ENCODE data around the gene ABCG2. TPM values are rescaled to one million over a fixed set of nuclear protein-coding genes. Genes with fewer than 3 reads are reported as not detected.
A peak's percentile ranks its signal among the peaks of the same experiment; 100 is the strongest.
"Not testable (repeated sequence)": the region's sequence is repeated elsewhere in the genome, so short reads cannot be mapped to it uniquely, and the experiment has no call there.

The ABCG2 gene
- total RNA-seq, 1 donor from 2014 or later: 7.2 TPM

DNA sequence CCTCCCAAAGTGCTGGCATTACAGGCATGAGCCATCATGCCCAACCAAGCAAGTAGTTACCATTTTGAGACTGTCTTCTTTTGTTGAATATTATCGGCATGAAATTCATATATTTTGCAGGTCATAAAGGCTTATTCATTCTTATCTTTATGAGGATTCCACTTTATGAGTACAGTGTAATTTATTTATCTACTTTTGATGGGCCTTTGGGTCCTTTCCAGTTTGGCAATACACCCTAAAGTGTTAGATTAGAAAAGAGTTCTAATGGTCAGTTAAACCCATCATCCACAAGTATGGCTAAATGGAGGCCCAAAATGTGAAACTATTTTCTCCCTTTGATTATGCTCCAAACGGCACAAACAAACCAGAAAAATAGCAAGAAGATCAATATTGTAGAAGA is 10.9 kb upstream of the ABCG2 start:
- DNase-seq (ENCODE audit: low spot score) (no peak), ATAC-seq (no peak)

GRCh38 chr4:88166608-88167007 is 8.2 kb upstream of the ABCG2 start:
- ATAC-seq (no peak), DNase-seq (ENCODE audit: low spot score) (no peak)

DNA sequence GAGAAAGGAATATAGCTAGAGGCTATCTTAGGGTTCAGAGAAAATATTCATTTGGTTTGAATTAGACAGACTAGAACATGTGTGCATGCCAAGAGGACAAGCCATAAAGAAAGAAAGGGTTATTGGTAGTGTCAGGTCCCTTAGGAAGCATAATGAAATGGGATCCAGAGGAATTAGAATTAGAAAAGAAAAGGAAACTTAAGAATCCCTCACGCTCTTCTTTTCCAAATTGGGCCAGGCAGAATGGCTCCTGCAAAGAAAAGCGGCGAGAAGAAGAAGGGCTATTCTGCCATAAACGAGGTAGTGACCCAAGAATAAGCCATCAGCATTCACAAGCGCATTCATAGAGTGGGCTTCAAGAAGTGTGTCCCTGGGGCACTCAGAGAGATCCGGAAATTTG is 4.9 kb upstream of the ABCG2 start:
- no peak for DNase-seq (ENCODE audit: low spot score)
- ATAC-seq: no peak

GRCh38 chr4:88162626-88163025 is 4.2 kb upstream of the ABCG2 start:
- DNase-seq (ENCODE audit: low spot score) (no peak), ATAC-seq (peak; percentile 41)

DNA sequence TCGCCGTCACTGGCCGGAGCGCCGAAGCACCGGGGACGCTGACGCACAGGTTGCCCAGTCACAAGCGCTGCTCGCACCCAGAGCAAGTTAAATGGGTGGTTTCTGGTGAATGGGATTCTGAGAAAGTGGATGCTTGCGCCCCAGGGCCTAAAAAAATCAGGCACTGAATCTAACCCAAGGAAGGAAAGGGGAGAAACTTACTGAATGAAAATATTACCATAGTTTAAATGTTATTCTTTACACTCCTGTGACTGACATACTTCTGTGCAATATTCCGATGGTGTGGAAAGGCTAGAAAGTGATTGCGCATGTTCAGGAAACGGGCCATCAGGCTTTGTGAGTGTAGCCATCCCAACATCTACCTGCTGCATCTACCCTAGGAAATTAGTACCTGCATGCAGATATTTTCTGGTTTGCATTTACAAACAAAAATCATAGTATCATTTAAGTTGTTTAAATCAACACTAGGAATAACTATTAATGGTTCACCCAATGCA is 838 bp upstream of the ABCG2 start:
- ATAC-seq (peak; percentile 87), DNase-seq (ENCODE audit: low spot score) (no peak)

DNA sequence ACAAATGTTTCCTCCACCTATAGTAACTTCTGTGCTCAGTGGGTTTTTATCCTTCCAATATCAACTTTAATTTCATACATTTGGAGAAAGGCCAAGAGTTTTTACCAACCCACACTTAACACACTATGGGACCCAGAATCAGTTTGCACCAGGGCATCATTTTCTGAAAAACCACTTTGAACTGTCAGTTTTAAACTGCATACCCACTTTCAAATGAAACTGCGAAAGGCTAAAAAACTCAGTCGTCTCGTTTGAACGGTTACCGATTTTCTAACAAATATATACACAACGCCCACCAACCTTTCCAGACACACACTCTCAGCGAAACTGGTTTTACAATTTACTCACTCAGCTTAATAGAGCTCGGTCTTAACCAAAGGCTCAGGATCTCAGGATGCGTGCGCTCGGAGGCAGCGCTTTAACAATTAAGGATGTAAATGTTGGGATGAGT is 376 bp downstream of the ABCG2 start:
- DNase-seq (ENCODE audit: low spot score): no peak
- ATAC-seq: peak; percentile 31

DNA sequence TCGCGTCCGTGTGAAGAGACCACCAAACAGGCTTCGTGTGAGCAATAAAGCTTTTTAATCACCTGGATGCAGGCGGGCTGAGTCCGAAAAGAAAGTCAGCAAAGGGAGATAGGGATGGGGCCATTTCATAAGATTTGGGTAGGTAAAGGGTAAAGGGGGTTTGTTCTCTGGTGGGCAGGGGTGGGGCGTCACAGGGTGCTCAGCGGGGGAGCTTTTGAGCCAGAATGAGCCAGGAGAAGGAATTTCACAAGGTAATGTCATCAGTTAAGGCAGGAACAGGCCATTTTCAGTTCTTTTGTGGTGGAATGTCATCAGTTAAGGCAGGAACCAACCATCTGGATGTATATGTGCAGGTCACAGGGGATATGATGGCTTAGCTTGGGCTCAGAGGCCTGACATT is 6.1 kb downstream of the ABCG2 start:
- not testable (repeated sequence) for DNase-seq (ENCODE audit: low spot score); ATAC-seq

- DNase-seq (ENCODE audit: low spot score) (no peak), ATAC-seq (no peak)
Observed at GRCh38 chr4:88148560-88148959, 9.9 kb downstream of the ABCG2 start.

GRCh38 chr4:88147799-88148217 is 10.6 kb downstream of the ABCG2 start:
- no peak for DNase-seq (ENCODE audit: low spot score)
- no peak for ATAC-seq

GRCh38 chr4:88146891-88147290 is 11.5 kb downstream of the ABCG2 start:
- DNase-seq (ENCODE audit: low spot score) (no peak), ATAC-seq (no peak)

GRCh38 chr4:88144866-88145300 is 13.6 kb downstream of the ABCG2 start:
- ATAC-seq (no peak), DNase-seq (ENCODE audit: low spot score) (no peak)

DNA sequence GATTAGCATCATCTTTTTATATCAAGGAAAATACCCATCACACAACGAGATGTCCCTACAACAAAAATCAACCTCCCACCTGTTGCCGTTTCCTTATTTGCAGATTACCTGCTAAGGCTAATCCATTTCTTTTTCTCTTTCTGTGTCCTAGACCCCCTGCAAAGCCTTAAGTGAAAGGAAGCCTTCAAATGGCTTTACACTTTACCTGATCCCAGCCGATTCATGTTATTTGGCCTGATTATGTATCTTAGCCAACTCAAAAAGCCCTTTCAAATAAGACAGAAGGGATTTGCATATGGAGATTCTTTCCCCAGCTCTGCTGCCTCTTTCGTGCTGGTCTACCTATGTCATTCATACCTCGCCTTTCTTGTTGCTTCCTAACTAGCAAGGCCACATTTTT is 14.4 kb downstream of the ABCG2 start:
- ATAC-seq (no peak), DNase-seq (ENCODE audit: low spot score) (no peak)

DNA sequence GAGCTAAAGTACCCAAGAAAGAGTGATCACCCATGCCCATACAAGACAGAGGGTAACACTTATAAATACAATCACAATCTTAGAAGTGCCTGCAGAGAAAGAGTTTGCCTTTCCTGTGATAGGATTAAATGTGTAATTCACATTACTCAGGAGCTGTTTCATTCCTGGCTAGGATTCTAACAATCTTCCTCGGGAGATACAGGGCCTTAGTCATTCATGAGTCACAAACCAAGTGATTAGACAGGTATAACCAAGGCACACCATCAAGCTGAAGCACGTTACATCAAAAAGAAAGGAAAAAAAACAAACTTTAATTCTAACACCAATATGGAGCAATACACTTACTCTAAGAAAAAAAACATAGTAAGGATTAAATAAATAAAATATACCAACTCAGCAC is 14.9 kb downstream of the ABCG2 start:
- DNase-seq (ENCODE audit: low spot score) (no peak), ATAC-seq (no peak)

DNA sequence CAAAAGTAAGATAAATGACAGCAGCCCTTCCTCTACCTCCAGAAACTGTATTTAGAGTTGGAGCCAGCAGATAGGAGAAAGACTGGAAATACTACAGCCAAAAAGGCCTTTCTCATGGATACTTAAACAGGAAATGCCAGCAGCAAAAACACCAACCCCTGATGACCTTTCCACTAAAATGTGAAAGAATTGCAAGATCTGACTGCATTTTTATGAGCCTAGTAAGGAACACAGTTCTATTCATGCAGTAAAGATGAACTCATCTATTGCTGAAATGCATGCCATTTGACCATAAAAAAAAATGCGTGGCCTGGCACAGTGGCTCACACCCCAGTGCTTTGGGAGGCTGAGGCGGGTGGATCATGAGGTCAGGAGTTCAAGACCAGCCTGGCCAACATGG is 19.9 kb downstream of the ABCG2 start:
- ATAC-seq: no peak

GRCh38 chr4:88137112-88137511 is 21.3 kb downstream of the ABCG2 start:
- DNase-seq (ENCODE audit: low spot score) (no peak), ATAC-seq (no peak)

More for the DNA sequence above, 19.9 kb downstream of the ABCG2 start:
- DNase-seq (ENCODE audit: low spot score): no peak

DNA sequence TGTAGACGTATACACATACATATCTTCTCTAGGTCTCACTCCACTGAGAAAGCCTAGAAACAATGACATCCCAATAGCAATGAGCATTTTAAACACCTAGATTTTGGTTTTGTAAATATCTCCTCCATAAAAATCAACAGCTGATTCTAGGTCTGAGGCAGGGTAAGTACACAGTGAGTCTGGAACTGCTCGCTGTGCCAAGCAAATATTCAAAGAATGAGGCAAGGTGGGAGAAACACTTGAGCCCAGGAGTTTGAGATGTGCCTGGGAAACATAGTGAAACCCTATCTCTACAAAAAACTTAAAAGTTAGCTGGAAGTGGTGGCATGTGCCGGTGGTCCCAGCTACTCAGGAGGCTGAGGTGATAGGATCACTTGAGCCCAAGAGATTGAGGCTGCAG is 22.2 kb downstream of the ABCG2 start:
- DNase-seq (ENCODE audit: low spot score): no peak
- ATAC-seq: peak; percentile 68

DNA sequence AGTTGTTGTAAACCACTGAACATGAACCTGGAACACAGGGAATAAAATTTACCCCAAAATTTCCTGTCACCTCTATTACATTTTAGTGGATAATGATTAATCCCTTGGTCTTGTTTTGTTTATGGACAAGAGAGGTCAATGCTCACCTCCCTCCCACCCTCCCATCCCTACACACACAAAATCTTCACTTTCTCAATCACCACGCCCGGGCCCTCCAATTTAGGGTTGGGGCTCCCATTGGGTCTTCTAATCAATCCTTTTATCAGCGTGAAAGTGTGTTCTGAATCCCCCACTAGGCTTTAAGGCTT is 23.1 kb downstream of the ABCG2 start:
- DNase-seq (ENCODE audit: low spot score) (no peak), ATAC-seq (peak; percentile 72)

DNA sequence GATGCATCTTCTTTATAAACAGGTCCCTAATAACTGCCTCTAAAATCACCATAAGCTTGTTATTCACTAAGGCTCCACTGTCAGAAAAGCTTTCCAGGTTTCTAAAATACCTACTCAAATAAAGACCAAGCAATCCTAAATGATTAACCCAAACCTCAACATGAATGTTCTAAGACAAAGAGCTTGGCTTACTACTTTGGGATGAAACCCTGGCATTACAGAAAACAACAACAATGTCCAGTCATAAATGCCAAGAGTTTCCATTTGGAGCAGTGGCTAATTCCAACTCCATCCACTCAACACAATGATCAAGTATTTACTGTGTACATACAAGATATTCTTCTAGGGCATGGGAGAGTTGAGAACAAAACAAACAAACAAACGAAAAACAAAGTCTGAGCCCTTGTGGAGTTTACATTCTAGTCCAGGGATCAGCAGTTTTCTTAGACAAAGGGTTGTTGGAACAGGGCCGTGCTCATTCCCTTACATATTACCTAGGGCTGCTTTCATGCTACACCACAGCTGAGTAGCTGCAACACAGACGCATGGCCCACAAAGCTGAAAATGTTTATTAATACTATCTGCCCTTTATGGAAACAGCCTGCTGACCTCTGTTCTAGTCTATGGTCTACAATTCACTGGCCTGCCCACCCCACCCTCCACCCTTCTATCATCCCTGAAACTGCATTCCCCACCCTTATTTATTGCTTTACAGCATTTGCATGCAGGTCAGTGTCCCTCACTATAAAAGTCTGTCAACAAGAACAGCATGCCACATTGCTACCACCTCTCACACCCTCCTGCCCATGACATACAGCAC is 23.7 kb downstream of the ABCG2 start:
- ATAC-seq: peak; percentile 60

GRCh38 chr4:88134111-88134510 is 24.3 kb downstream of the ABCG2 start:
- DNase-seq (ENCODE audit: low spot score) (no peak), ATAC-seq (no peak)

More for the DNA sequence above, 23.7 kb downstream of the ABCG2 start:
- no peak for DNase-seq (ENCODE audit: low spot score)

GRCh38 chr4:88130544-88131305 is 27.7 kb downstream of the ABCG2 start:
- ATAC-seq (no peak), DNase-seq (ENCODE audit: low spot score) (no peak)

- no peak for ATAC-seq
- no peak for DNase-seq (ENCODE audit: low spot score)
Observed at GRCh38 chr4:88130003-88130402, 28.4 kb downstream of the ABCG2 start.

- ATAC-seq; DNase-seq (ENCODE audit: low spot score): not testable (repeated sequence)
Observed at GRCh38 chr4:88122260-88122659, 36.2 kb downstream of the ABCG2 start.
